ENCODE measurements around the gene WDR76.

WDR76 gene

DNA sequence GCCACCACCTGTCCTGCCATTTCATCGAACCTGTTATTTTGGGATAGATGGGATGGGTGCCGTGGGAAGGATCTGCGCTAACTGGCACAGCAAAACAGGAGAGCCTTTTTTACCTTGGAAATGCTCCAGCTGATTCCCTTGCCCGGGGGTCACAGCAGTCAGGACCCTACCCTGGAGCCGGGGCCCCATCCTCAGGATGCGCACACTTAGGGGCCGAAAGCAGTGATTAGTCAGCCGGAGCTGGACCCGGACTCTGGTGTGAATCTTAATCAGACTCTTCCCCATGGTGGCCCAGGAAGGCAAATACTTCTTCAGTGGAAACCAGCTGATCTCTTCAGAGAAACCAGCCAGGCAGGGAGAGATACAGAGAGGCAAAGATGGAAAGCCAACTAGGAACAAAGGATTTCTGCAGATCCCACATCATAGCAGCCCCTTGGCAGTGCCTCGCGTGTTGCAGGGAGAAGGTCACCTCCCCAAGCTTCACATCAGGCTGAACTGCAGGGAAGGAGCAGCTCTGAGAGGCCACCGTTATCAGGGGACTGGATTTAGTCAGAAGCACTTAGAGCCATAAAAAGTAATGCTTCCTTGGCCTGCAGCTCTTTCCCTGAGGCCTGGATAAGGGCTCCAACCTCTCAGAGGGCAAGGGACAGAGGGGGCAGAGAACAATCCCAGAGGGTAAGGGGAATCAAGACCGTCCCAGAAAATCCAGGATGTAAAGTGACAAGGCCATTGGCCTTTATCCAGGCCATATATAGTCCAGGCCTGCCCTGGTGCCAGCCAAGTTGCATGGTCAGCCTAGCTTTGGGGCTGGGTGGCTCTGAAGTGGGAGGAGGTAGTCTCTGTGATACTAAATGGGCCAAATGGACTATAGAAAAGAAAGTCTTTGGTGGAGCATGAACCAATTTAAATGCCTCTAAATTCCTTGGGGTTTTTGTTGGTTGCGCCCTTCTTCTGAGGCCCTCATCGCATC, 52.9 kb downstream of the WDR76 start:
- DNase-seq, result no peak

DNA sequence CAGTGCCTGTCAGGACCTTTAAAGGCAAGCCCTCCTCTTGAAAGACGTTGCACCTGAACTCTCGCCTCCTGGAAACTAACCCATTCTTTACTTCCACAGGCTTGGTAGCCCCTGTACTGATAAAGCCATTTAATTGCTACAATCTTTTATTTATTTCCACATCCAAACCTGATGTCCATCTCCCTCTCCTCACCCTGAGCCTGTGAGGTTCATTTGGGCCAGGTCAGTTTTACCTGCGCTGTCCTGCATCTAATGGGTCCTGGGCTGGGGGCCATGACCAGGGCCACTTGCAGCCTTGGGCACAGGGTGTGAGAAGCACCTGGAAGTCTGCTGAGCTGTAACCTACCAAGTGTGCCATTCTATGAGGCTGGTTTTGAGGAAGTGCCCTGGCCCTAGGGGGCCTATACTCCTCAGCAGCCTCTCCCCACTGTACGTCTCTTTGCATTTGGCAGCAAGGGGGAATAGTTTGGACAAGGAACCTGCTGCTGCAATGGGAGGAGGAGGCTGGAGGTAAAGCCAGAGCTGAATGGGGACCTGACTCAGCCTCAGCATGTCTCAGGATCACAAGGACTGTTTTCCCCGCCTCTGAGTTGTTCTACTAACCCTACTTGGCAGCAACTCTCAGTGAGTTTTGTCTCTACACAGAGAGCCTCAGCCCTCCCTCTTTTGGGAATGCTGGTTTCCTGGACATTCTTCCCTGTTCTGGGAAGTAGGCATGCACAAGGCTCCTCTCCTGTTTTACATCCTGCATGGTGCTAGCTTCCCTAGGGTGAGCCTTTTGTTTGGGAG, 53.8 kb downstream of the WDR76 start:
- DNase-seq, result no peak

DNA sequence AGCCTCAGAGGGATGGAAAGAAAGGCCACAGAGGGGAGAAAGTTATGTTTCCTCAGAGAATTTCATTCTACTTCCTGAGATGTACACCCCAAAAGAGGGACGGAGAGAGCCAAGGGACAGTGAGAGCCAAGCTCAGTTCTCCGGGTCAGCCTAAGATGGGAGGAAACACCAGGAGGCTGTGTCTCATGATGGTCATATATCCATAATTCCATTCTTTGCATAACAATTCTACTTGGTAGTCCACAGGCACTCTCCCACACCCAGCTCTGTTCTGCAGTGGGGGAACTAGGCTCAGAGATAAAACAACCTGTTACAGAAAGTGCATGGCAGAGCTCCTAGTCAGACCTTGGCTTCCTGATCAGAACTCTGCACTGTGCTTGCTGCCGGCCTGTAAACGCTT, 54.4 kb downstream of the WDR76 start:
- no peak for DNase-seq

DNA sequence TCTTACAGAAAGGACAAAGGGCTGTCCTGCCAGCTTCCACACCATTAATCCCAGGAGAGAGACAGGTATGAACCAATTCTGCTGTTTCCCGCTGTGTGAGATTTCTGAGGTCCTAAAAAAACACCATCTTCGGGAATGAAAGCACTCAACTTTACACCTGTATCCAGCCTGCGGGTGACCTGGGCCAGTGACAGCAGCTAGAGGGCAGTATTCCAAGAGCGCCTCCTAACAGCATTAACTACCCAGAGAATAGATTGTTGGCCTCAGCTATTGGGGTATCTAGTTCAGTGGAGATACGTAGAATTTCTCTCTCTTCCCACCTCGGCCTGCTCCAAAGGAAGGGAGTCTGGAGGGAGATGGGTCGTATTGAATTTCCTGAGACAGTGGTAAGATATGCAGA, 55.1 kb downstream of the WDR76 start:
- DNase-seq, result no peak

DNA sequence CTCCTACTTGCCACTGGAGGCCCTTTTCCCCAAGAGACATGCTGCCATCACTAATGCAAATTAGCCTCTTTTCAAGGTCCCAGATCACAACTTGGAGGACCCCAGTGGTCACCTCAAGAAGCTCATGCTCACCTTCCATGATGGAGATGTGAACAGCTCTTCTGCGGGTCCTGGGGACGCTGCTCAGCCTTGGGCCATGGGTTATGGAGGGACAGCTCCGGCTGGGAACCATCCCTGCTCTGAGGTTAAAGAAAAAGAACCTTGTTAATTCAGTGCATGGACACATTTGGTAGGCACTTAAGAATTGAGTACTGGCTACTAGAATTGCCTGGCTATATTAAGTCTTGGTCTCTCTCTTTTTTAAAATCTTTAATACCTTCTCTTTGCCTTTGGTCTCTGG, 56.8 kb downstream of the WDR76 start:
- no peak for DNase-seq

DNA sequence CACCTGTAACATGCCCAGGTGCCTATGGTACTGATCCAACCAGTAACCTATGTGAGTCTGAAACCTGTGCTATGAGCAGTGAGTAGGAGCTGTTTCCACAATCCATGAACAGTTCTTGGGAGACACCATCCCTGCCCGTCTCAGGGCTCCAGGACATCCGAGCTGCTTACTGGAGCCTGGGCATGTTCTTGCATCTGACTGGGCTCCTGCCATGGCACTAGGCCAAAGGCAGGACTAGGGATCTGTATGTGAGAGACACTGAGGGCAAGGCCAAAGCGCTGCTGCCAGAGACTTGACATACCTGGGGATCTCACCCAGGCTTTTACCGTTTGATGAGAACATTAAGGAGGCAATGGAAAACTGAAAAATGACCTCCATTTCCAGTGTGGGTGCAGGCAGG, 59.8 kb downstream of the WDR76 start:
- DNase-seq, result no peak

DNA sequence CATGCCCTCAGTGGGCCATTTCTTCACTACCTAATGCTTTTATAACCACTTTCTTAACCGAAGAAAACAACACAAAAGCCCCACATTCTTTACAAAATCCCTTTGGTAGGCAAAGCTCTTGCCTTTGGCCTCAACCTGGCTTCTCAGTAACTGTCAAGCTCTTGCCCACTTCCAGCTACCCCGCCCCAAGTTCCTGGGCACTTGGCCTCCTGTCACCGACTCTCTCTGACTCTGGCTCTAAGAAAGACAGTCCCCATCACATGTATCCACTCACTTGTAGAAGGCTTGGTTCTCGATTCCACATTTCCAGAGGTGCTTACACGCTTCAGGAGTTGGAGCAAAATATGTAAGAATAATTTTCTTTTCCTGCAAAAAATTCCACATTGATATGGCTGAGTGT, 61.1 kb downstream of the WDR76 start:
- no peak for DNase-seq

DNA sequence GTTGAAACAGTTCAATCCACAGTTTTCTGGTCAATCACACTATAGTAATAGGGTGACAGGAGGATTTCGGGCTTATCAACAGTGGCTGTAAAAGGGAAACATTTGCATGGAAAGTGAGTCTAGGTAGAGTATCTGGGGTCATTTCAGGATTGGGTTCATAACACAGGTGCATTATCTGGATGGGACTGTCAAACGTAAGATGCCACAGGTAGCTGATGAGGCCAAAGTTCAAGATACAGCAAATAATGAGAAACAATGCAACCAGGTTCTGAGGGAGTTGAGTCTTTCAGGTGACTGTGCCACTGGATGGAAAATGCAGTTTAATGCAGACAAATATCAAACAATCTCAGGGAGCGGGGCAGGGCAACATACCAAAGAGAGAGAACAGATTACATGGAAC, 62.2 kb downstream of the WDR76 start:
- no peak for DNase-seq

DNA sequence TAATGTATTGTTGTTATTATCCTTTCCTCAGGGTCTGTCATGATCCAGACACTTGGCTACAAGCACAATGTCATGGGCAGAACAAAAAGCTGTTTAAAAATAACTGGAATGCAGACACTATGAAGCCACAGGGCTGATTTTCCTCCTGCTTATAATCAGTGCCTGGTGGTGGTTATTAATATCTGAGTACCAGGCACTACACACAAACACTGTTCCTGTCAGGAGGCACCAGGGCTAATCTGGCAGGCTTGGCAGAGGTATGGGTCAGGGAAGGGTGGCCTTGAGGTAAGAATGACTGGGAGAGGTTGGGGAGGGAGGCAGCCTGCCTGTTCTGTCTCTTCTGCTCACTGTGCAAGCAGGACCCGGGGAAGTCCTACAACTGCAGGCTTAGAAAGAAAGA, 67.2 kb downstream of the WDR76 start:
- no peak for DNase-seq

DNA sequence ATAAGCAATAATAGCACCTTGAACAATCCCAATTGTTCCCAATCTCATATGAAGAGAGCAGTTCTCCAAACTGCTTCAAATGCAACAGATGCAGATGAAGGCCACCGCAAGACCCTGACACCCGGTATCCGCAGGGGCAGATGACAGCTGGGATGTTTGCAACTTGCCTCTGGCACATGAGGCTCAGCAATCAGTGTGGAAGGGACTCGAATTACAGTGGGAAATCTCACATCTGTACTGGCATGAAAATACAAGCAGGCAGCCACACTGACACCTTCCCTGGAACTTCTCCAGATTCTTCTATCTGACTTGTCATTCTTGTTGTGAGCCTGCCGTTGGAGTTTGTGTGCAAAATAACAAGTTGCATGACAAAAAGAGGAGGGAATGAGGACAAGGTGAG, 68.8 kb downstream of the WDR76 start:
- DNase-seq, result no peak

DNA sequence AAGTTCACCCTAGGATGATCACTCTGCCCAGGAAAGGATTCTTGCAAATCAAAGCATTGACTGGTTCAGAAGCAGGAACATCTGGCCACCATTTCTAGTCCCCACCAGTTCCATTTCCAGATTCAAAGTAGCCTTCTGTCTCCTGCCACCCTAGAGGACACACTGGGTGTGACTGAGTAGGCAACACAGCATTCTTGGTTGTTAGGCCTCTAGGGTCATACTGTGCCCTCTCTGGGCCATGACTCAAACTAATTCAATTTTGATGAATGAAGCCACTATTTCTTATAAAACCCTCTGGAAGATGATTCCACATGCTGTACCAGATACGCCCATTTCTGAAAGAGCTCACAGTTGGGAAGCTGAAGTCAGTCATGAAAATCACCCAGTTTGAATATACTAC, 69.7 kb downstream of the WDR76 start:
- no peak for DNase-seq

DNA sequence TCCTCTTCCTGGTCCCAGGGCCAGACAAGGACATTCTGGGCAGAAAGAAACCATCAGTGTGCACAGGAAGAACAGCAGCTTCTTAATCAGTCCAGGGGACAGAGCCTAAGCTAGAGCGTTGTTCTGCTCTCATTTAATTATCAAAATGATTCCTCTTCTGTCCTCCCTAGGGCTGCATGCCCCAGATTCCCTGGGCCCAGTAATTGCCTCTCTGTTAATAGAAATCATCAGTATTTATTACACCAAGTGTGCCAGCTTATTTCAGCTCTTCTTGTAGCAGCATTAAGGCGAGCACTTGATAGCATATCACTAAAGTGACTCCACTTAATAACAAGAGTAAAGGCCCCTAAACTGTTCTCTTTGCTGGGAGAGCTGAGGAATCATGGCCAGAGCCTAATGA, 72.1 kb downstream of the WDR76 start:
- no peak for DNase-seq

DNA sequence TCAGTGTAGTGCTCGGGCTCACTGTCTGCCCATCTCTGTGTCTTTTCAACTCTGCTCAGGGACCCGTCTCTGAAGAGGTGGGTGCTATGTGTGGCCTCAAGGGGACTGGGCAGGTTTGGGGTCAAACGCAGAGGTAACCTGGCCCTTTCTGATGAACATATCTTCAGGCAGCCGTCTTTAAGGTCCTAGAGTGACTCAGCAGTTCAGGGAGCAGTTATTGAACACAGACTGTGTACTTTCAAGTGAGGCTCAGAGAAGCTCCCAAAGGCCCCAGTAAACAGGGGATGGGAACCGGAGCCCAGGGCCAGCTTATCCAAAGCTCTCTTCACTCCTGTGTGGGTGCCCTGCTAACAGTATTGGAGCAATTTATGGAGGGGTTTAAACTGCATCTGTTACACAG, 73.1 kb downstream of the WDR76 start:
- DNase-seq, result no peak

DNA sequence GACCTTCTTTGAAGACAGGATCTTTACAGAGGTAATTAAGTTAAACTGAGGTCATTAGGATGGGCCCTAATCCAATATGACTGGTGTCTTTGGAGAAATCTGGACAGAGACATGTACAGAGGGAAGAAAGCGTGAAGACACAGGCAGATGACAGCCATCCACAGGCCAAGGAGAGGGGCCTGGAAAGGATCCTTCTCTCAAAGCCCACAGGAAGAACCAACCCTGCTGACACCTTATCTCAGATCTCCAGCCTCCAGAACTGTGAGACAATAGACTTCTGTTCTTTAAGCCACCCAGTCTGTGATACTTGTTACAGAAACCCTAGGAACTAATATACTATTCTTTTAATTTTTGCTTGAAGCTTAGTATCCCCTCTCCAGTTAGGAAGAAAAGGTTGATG, 74.2 kb downstream of the WDR76 start:
- DNase-seq, result no peak

DNA sequence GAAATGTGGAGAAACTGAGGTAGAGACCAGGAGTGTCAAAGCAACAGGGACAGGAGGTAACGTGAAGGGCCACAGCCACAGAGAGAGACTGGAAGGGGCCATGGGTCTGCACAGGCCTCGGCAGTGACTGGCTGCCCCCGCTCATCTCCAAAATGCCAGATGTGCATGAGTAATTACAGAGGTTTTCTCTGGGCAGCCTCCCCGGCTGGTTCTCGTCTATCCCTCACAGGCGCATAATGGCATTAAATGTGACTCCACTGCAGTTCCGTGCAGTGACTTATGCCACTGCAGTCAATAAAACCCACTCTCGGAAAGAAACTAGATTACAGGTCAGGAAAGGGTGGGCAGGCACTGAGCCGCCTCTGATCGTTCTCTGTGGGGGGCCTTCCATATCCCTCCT, 74.7 kb downstream of the WDR76 start:
- no peak for DNase-seq

DNA sequence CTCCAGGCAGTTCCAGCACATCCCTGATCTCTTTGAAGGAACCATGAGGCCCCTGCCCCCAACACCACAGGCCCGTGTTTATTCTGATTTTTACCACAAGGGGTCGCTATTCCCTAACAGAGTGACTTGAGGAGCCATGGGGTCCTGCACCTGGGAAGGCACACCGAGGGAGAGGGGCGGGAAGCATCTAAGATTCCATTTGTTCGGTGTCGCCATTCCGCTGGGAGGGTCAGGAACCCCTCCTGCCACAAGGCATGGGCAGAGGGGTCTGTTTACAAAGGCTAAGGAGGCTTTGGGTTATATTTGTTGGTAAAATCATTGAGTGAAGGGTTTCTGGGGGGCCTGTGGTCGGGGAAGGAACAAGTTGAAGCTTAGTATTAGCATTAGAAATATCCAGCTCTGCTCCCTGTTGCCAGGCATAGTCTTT, 77.1 kb downstream of the WDR76 start:
- DNase-seq, result no peak

DNA sequence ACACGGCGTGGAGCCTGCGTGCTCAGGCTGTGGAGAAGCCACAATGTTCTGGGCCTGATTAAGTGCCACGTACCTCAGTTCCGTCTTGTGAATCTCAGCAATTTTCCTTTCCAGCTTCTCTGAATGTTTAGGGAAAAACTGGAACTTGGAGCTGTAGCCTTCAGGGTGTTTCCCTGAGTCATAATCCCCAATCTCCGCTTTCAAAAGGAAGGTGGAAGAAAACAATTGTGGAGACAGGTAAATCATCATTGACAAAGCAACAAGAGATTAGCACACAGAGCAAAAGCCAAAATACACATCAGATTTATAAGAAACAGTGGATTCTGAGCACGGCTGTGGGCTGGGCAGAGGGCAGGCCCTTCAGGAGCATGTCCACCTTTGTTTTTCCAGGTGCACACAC, 79.0 kb downstream of the WDR76 start:
- no peak for DNase-seq

DNA sequence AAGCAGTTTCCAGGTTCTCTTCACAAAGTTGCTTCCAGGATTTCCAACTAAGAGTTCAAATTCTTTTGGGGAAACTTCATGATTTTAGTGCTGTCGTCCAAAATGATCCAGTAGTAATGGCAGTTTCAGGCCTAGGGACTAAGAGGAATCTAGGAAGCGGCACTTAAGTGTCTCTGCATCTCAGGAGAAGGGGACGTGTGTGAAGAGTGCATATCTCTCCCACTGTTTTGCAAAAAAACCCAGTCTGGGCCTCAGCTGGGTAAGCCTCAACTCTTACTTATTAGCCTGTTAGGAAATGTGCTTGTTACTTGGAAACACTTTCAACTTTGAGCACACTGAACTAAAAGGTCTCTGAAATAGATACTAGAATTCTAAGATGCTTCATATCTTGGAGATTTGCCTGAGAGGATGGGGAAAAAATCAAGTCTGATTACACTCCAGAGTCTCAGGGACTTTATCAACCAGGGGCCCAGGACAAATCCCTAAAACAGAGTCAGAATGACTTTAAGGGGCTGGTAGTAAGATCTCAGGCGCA, 81.8 kb downstream of the WDR76 start:
- DNase-seq, result no peak

DNA sequence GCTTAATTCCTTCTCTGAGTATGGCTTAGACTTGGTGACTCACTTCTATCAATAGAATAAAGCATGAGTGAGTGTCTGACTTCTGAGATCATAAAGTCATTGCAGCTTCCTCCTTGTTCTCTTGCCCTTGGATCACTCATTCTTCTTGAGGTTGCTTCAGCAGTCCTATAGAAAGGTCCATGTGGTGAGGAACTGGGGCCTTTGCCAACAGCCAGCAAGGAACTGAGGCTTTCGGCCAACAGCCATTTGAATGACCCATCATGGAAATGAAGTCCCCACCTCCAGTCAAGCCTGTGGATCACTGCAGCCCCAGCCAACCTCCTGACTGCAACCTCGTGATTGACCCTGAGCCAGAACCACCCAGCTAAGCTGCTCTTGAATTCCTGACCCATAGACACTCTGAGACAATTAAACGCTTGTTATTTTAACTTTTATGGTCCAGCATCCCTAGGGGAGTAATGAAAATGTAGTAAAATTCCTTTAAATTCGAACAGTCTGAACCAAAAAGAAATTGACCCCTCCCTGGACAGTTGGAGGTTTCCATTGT, 84.5 kb downstream of the WDR76 start:
- no peak for DNase-seq

DNA sequence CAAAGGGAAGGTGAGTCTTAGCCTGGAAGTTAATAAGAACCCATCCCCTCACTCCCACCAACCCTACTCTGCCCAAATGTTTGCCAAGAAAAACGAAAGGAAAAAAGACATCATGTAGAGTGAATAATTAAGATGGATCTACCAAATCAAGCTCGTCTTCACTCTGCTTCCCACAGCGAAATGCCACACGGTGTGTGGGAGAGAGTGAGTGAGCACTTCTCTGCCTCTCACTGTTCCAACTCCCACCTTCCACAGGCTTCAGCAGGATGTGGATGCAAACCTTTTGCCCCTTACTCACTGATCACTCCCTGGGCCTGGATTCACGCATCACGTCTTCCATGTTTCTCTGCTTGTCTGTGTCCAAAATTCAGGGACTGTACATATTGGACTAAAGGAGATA, 85.4 kb downstream of the WDR76 start:
- DNase-seq, result no peak

DNA sequence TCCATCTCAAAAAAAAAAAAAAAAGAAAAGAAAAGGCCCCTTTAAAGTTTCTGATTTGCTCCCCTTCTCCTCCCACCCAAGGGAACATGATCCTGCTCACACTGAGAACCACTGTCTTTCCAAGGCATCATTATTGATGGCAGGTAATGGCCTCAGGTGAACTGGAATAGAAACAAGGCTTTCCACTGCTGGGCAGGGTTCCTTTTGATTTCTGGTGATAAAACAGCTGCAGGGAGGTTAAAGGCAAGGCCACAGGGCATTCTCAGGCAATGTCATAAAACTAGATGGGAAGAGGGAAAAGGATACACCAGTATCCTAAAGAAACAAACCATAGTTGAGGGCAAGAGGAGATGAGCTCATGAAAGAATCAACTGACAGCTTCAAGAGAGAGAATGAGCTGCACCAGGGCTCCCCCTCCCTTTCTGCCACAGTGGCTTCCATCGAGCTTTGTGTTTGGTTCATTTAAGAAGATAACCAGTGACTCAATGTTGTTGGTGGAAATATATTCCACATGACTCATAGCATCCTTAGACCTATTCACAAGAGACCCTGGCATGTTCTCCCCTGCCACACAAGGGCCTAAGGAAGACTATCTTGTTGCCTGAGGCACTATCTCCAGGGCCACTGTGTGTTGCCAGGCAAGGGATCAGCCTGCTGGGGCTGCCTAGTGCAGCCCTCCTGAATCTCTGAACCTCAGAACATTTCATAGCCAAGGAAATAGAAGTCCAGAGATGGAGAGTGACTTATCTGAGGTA, 86.4 kb downstream of the WDR76 start:
- no peak for DNase-seq

DNA sequence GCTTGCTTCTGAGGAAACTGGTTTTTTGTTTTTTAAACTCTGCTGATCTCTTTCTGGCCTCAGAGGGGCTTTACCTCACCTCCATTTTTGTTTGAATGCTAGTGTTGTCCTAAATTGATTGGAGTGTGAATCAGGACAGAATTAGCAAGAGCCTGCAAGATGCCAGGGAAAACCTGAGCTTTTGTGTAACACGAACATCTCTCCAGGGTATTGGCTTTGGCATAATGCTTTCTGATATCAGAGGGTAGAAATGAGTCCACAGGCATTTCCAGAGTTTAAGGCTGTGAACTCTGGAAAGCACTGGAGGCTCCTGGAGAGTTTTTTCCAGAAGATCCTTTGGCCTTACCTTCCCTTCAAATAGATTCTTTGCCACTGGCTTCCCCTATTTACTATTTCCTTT, 87.1 kb downstream of the WDR76 start:
- DNase-seq, result no peak

All from DMS79 (cell line).